GM12878 (cell line): ENCODE data around the gene ANKRD66. TPM values are rescaled to one million over a fixed set of nuclear protein-coding genes. Genes with fewer than 3 reads are reported as not detected.

Experiments used
- ATAC-seq: fragments of 200-7000 bp; cut with Tn5 transposase; 3 replicates; pipeline ENCODE4 v1.9.1; 2020; ENCODE audit warnings: mild to moderate bottlenecking, moderate library complexity
- BruUV-seq: library from RNA; stranded (reverse); fragments of 400-500 nt; replicated peaks from 2 replicates; lab custom pipeline; 2021; lab: Mats Ljungman, UMichigan
- CTCF ChIA-PET: fragments of 300-600 bp; sonication (Branson Sonifier 250); formaldehyde crosslinking; extraction: SDS; loops from one replicate; lab custom pipeline; 2021; ENCODE audit warnings: inconsistent platforms; lab: Yijun Ruan, JAX
- POLR2A ChIA-PET: fragments of 350-600 bp; formaldehyde crosslinking; extraction: SDS; loops from one replicate; lab custom pipeline; 2021; ENCODE audit warnings: inconsistent platforms; lab: Charles Lee
- RAD21 ChIA-PET: fragments of 300-600 bp; sonication (Branson Sonifier 250); formaldehyde crosslinking; loops from one replicate; lab custom pipeline; 2023; ENCODE audit warnings: antibody characterized with exemption; ENCODE audit not compliant: unreplicated experiment; lab: Charles Lee
- SMC1A ChIA-PET: fragments of 300-600 bp; sonication (Branson Sonifier 250); formaldehyde crosslinking; loops from one replicate; lab custom pipeline; 2023; ENCODE audit not compliant: unreplicated experiment, uncharacterized antibody; lab: Charles Lee
- DNase-seq: peaks from one replicate; pipeline ENCODE4 v3.0.0-alpha.2; 2011; ENCODE audit warnings: low read depth, low spot score
- FAIRE-seq: peaks from 3 replicates; lab custom pipeline; 2011; peaks lifted over from hg19 to GRCh38; lab: Jason Lieb, UNC
- H2AFZ ChIP-seq: 2 replicates; pipeline ENCODE4 v1.6.0; 2011; ENCODE audit warnings: low read depth, low read length, control low read depth; ENCODE audit not compliant: control insufficient read depth
- H3K27ac ChIP-seq: 2 replicates; pipeline ENCODE4 v1.5.1; 2011; ENCODE audit warnings: control low read depth; ENCODE audit not compliant: control insufficient read depth, insufficient read depth
- H3K27me3 ChIP-seq, 2 experiments: replicated peaks in 1 of 2; 2 replicates each; pipeline versions ENCODE4 v1.6.0 to v1.6.1; 2011; ENCODE audit warnings: low read length in 1 of 2; ENCODE audit not compliant: control insufficient read depth in 2 of 2, insufficient read depth in 2 of 2
- H3K36me3 ChIP-seq, 2 experiments: 2 replicates each; pipeline ENCODE4 v1.5.1; 2011; ENCODE audit warnings: low read length in 1 of 2; ENCODE audit not compliant: control insufficient read depth in 2 of 2, insufficient read depth in 2 of 2
- H3K4me1 ChIP-seq: 2 replicates; pipeline ENCODE4 v1.6.1; 2011; ENCODE audit warnings: mild to moderate bottlenecking, low read length, moderate library complexity, mixed read lengths; ENCODE audit not compliant: control insufficient read depth, insufficient read depth
- H3K4me2 ChIP-seq: 2 replicates; pipeline ENCODE4 v1.6.0; 2011; ENCODE audit warnings: control low read depth; ENCODE audit not compliant: control insufficient read depth, insufficient read depth
- H3K4me3 ChIP-seq: fragments of 200-600 bp; sonication (generic); 2 replicates; pipeline ENCODE4 v1.5.1; 2016
- H3K79me2 ChIP-seq: 2 replicates; pipeline ENCODE4 v1.6.0; 2011; ENCODE audit warnings: low read length; ENCODE audit not compliant: control insufficient read depth, insufficient read depth
- H3K9ac ChIP-seq: 2 replicates; pipeline ENCODE4 v1.8.0; 2011; ENCODE audit warnings: low read length, control low read depth, mixed read lengths; ENCODE audit not compliant: control insufficient read depth, insufficient read depth
- H3K9me3 ChIP-seq: replicated peaks from 3 replicates; pipeline ENCODE4 v1.5.1; 2011; ENCODE audit warnings: mild to moderate bottlenecking, low read length; ENCODE audit not compliant: control insufficient read depth, insufficient read depth
- H4K20me1 ChIP-seq: 2 replicates; pipeline ENCODE4 v1.6.0; 2011; ENCODE audit not compliant: control insufficient read depth, insufficient read depth
- BHLHE40 ChIP-seq, 2 experiments: fragments of 450-650 bp in 1 of 2; IDR thresholded peaks; 2 replicates each; pipeline ENCODE4 v1.6.1; 2011 to 2017; ENCODE audit warnings: low read depth in 2 of 2, borderline replicate concordance in 1 of 2, improper control_type of control experiment in 1 of 2, low read length in 1 of 2, mild to moderate bottlenecking in 1 of 2
- HSF1 ChIP-seq: fragments of 150-350 bp; IDR thresholded peaks from 2 replicates; pipeline ENCODE4 v1.6.1; 2014; ENCODE audit warnings: mild to moderate bottlenecking, low read depth, low read length
- JUND ChIP-seq: IDR thresholded peaks from 2 replicates; pipeline ENCODE4 v1.6.1; 2012; ENCODE audit warnings: low read depth, mild to moderate bottlenecking, low read length, improper control_type of control experiment, moderate library complexity
- POU2F2 ChIP-seq: IDR thresholded peaks from 3 replicates; pipeline ENCODE4 v1.6.1; 2011; ENCODE audit warnings: low read depth, mild to moderate bottlenecking, low read length, borderline replicate concordance
- RCOR1 ChIP-seq: conservative IDR thresholded peaks from 2 replicates; pipeline ENCODE4 v1.6.1; 2012; ENCODE audit warnings: low read depth, low read length, improper control_type of control experiment
- TCF3 ChIP-seq: IDR thresholded peaks from 2 replicates; pipeline ENCODE4 v1.6.1; 2012; ENCODE audit warnings: low read depth, mild to moderate bottlenecking, low read length, borderline replicate concordance; ENCODE audit not compliant: insufficient read depth
- ZBED1 ChIP-seq: IDR thresholded peaks from 2 replicates; pipeline ENCODE4 v1.6.1; 2016; ENCODE audit warnings: borderline replicate concordance
- ZNF24 ChIP-seq: fragments of 450-650 bp; IDR thresholded peaks from 2 replicates; pipeline ENCODE4 v1.6.1; 2017; ENCODE audit warnings: antibody characterized with exemption, mild to moderate bottlenecking
- ZNF622 ChIP-seq: fragments of 450-650 bp; IDR thresholded peaks from 2 replicates; pipeline ENCODE4 v1.6.1; 2017; ENCODE audit warnings: mild to moderate bottlenecking, inconsistent platforms
- WGBS: methylation state at CpG from one replicate; pipeline ENCODE4 v1.1.6; 2016; ENCODE audit warnings: low lambda C conversion rate; ENCODE audit not compliant: insufficient replicate concordance, insufficient coverage; ENCODE audit errors: missing lambda C conversion rate; 5-methylcytosine and 5-hydroxymethylcytosine counted together
- in situ Hi-C: fragments of 300-500 bp; cut with MboI; formaldehyde crosslinking; loops from 9 replicates; pipeline ENCODE4 v1.14.3; 2018; ENCODE audit warnings: mixed read lengths
- intact Hi-C: fragments of 100-400 bp; cut with micrococcal nuclease; formaldehyde crosslinking; loops from one replicate; pipeline ENCODE4 v1.14.2; 2022; ENCODE audit not compliant: unreplicated experiment
- polyA plus RNA-seq, 11 experiments: library from polyadenylated mRNA; depleted of rRNA in 4 of 11; unstranded in 6 of 11; stranded (reverse) in 5 of 11; fragments of >200 nt; fragmentation: Nextera tagmentation in 4 of 11; fragmentation: Illumina TruSeq in 1 of 11; extraction: Ambion mirVana in 4 of 11; extraction: Trizol in 1 of 11; gene quantifications; 1 replicate in 1 of 11; 2 replicates in 10 of 11; pipeline versions ENCODE4 v1.2.1 to v1.2.3, GENCODE V29; 2011 to 2016; ENCODE audit warnings: inconsistent platforms in 2 of 11, missing spikeins in 2 of 11, low read depth in 1 of 11
- total RNA-seq, 4 experiments: library from RNA; depleted of rRNA in 3 of 4; stranded (reverse); fragments of >200 nt in 3 of 4; fragmentation: Illumina TruSeq in 1 of 4; extraction: Trizol in 1 of 4; gene quantifications; 2 replicates each; pipeline versions ENCODE4 v1.2.1 to v1.2.3, GENCODE V29; 2013 to 2021
- TF ChIP-seq, protein P1 (sequence below): fragments of 450-650 bp; IDR thresholded peaks from 2 replicates; pipeline ENCODE4 v1.6.1; 2017; ENCODE audit warnings: mild to moderate bottlenecking
- TF ChIP-seq, protein P2 (sequence below): fragments of 450-650 bp; IDR thresholded peaks from 2 replicates; pipeline ENCODE4 v1.6.1; 2014; ENCODE audit warnings: mild to moderate bottlenecking

ANKRD66 gene
- total and polyA plus RNA-seq, 10 of the 15 experiments (the other 5 are each of a cell fraction or from before 2014, with no cell fraction given): not detected

GRCh38 chr6:46796848-46797580 is 50.3 kb downstream of the ANKRD66 start:
- no TSS peak for BruUV-seq
- ChIA-PET RAD21 (no interaction called here), CTCF (no interaction called here), POLR2A (no interaction called here), SMC1A (no interaction called here)
- FAIRE-seq (no peak), DNase-seq (no peak), ATAC-seq (no peak)
- Histone ChIP-seq H3K27me3 (no peaks in the 10 kb centered on the region), H4K20me1 (no peaks in the 10 kb centered on the region), H3K79me2 (no peaks in the 10 kb centered on the region), H3K4me2 (no peak overlapping the region), H3K4me1 (no peaks in the 10 kb centered on the region), H3K9ac (no peak overlapping the region), H2AFZ (no peak overlapping the region), H3K36me3 (no peaks in the 10 kb centered on the region), H3K4me3 (no peak overlapping the region), H3K27ac (no peak overlapping the region), H3K9me3 (no peaks in the 10 kb centered on the region)
- WGBS: 8% methylated on average over 5 of the region's 5 CpGs
- TF ChIP-seq RCOR1 (no peak), ZNF622 (no peak), BHLHE40 (IDR thresholded peaks at IDR 0.05; ENCODE audit: borderline replicate concordance in 1 of 2, low read depth in 2 of 2, low read length in 1 of 2) (no peak), HSF1 (no peak), ZNF24 (no peak), ZBED1 (no peak), JUND (no peak), POU2F2 (no peak), TCF3 (no peak)
- TF ChIP-seq, protein P1, sequence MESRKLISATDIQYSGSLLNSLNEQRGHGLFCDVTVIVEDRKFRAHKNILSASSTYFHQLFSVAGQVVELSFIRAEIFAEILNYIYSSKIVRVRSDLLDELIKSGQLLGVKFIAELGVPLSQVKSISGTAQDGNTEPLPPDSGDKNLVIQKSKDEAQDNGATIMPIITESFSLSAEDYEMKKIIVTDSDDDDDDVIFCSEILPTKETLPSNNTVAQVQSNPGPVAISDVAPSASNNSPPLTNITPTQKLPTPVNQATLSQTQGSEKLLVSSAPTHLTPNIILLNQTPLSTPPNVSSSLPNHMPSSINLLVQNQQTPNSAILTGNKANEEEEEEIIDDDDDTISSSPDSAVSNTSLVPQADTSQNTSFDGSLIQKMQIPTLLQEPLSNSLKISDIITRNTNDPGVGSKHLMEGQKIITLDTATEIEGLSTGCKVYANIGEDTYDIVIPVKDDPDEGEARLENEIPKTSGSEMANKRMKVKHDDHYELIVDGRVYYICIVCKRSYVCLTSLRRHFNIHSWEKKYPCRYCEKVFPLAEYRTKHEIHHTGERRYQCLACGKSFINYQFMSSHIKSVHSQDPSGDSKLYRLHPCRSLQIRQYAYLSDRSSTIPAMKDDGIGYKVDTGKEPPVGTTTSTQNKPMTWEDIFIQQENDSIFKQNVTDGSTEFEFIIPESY: no peak
- TF ChIP-seq, protein P2, sequence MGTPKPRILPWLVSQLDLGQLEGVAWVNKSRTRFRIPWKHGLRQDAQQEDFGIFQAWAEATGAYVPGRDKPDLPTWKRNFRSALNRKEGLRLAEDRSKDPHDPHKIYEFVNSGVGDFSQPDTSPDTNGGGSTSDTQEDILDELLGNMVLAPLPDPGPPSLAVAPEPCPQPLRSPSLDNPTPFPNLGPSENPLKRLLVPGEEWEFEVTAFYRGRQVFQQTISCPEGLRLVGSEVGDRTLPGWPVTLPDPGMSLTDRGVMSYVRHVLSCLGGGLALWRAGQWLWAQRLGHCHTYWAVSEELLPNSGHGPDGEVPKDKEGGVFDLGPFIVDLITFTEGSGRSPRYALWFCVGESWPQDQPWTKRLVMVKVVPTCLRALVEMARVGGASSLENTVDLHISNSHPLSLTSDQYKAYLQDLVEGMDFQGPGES: no peak
- intact Hi-C loops: no loop called here
- in situ Hi-C loops: no loop called here
